ENCODE results near the gene HIRA. TPM values are rescaled to one million over a fixed set of nuclear protein-coding genes. Genes with fewer than 3 reads are reported as not detected.

Gene HIRA
- total RNA-seq, 1 experiment from 2014 or later: 22.1 TPM

GRCh38 chr22:19466848-19467752 is 35.6 kb upstream of the HIRA start:
- Histone ChIP-seq H3K36me3 (peaks cover 77% of the 10 kb centered on the region), H3K9me3 (no peaks in the 10 kb centered on the region), H3K4me3 (no peak overlapping the region), H3K27me3 (no peaks in the 10 kb centered on the region)
- no peak for DNase-seq

DNA sequence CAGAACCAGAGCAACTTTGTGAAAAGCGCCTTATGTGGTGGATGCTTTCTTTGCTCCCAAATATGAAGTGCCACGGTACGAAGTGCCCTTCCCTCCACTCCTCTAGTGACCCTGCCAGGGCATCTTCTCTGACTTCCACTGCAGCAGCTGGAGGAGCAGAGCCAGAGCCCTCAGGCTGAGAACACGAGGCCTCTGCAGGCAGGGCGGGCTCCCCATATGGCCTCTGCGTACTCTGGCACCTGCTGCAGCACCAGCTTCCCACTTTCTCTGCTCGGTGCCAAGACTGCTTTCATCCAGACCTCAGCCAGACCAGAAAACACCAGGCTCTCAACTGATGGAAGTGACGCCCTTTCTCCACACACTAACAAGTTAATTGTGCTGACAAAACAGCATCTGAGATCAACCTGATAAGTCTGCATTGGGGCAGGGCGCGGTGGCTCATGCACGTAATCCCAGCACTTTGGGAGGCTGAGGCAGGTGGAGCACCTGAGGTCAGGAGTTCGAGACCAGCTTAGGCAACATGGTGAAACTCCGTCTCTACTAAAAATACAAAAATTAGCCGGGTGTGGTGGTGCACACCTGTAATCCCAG is 34.7 kb upstream of the HIRA start:
- peaks cover 72% of the 10 kb centered on the region for H3K36me3 ChIP-seq
- no peak overlapping the region for H3K4me3 ChIP-seq
- H3K9me3 ChIP-seq: no peaks in the 10 kb centered on the region
- no peak for DNase-seq
- H3K27me3 ChIP-seq: no peaks in the 10 kb centered on the region

GRCh38 chr22:19464975-19465374 is 33.4 kb upstream of the HIRA start:
- no peak overlapping the region for H3K4me3 ChIP-seq

DNA sequence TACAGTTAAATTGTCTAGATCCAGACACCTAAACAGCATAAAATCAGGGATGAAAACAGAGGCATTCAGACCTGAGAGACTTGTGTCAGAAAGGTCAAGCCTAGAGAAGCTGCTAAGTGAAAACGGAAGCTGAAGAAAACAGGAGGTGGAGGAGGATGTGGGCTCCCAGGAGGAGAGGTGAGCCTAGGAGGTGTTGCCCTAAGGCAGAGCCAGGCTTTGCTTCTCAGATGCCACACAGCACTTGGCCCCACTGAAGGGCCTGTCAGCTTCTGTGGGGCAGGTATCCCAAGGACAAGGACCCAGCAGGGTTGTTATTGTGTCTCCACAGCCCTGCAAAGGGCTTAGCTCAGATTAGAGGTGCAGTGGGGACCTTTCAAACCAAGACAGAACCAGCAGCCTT is 33.0 kb upstream of the HIRA start:
- no peak overlapping the region for H3K4me3 ChIP-seq
- H3K9me3 ChIP-seq: no peaks in the 10 kb centered on the region
- H3K27me3 ChIP-seq: no peaks in the 10 kb centered on the region
- H3K36me3 ChIP-seq: peaks cover 69% of the 10 kb centered on the region
- no peak for DNase-seq

More at GRCh38 chr22:19464975-19465374, 33.4 kb upstream of the HIRA start:
- DNase-seq: no peak
- H3K9me3 ChIP-seq: no peaks in the 10 kb centered on the region
- no peaks in the 10 kb centered on the region for H3K27me3 ChIP-seq
- peaks cover 73% of the 10 kb centered on the region for H3K36me3 ChIP-seq

DNA sequence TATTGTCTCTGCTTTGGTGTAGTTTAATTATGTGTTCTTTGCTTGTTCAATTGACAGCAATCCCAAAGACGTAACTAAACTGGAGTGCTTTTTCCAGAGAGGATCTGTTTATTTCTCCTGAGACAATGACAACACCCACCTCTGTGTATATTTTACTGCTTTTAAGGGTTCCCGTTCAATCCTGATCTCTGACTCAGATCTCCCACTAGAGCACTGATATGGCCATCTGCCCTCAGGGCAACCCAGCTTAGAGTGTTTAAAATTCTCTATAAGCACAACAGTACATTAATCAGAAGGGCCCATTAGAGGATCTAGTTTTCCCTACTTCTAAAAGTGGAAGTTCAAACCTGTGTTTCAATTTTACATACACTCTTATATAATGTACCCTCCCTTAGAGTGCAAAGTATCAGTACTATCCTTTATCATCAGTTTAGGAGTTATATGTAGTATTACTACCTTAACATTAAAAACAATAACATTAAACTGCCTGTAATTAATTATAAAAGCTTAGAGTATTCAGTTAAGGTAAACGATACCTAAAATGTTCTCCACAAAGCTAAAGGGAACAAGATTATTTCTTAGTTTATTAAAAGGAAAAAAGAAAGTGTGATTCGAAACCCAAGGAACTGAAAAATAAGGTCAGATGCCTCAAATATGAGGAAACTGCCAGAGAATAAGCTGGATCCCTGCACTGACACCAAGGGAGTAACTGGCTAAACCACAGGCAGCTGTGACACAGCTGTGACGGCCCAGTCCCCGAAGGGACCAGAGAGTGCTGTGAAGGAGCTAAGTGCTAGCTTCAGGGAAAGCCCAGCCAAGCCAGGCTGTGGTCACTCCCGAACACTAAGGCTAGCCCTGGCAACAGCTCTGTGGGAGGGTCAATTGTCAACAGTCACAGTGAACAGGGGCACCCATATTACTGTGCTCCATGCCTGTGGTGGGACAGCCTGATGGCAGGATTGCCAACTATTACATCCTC is 32.2 kb upstream of the HIRA start:
- H3K36me3 ChIP-seq: peaks cover 67% of the 10 kb centered on the region
- H3K4me3 ChIP-seq: no peak overlapping the region
- no peaks in the 10 kb centered on the region for H3K27me3 ChIP-seq
- no peaks in the 10 kb centered on the region for H3K9me3 ChIP-seq
- no peak for DNase-seq

GRCh38 chr22:19463008-19463407 is 31.5 kb upstream of the HIRA start:
- H3K27me3 ChIP-seq: no peaks in the 10 kb centered on the region
- no peak for DNase-seq
- H3K9me3 ChIP-seq: no peaks in the 10 kb centered on the region
- H3K4me3 ChIP-seq: no peak overlapping the region
- peaks cover 71% of the 10 kb centered on the region for H3K36me3 ChIP-seq

GRCh38 chr22:19461506-19461905 is 30.0 kb upstream of the HIRA start:
- Histone ChIP-seq H3K4me3 (no peak overlapping the region), H3K27me3 (no peaks in the 10 kb centered on the region), H3K36me3 (peaks cover 68% of the 10 kb centered on the region), H3K9me3 (no peaks in the 10 kb centered on the region)
- no peak for DNase-seq

GRCh38 chr22:19460036-19460435 is 28.5 kb upstream of the HIRA start:
- Histone ChIP-seq H3K4me3 (no peak overlapping the region), H3K27me3 (no peaks in the 10 kb centered on the region), H3K9me3 (no peaks in the 10 kb centered on the region), H3K36me3 (peaks cover 68% of the 10 kb centered on the region)
- no peak for DNase-seq

DNA sequence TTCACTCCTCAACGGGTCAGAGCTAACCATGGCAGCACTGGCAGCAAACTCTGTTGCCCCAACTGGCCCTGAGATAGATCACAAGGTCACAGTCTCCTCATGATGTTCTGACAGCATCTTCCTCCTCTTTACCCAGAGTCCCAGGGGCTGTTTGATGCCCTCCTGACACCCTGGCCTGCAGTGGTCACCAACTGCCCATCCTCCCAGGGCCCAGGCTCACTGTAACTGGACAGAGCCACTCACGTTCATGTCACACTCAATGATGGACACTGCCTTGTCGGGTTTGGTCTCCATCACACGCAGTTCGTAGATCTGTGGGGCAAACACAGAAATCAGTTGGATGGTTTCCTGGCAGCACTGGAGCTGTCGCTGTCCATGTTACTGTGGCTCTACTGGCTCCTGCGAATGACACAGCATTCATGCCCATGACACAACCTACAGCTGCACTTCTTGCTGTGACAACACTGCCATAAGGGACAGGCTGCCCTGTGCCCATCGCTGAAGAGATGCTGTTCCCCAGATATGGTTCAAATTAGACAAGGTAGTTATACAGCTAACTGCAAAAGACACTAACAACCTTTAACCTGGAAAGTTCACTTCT is 26.4 kb upstream of the HIRA start:
- Histone ChIP-seq H3K4me3 (no peak overlapping the region), H3K36me3 (peaks cover 68% of the 10 kb centered on the region), H3K9me3 (no peaks in the 10 kb centered on the region), H3K27me3 (no peaks in the 10 kb centered on the region)
- no peak for DNase-seq

- Histone ChIP-seq H3K9me3 (no peaks in the 10 kb centered on the region), H3K36me3 (peaks cover 74% of the 10 kb centered on the region), H3K27me3 (no peaks in the 10 kb centered on the region), H3K4me3 (no peak overlapping the region)
- DNase-seq: no peak
These were observed 25.0 kb upstream of the HIRA start for GRCh38 chr22:19456541-19456940.

DNA sequence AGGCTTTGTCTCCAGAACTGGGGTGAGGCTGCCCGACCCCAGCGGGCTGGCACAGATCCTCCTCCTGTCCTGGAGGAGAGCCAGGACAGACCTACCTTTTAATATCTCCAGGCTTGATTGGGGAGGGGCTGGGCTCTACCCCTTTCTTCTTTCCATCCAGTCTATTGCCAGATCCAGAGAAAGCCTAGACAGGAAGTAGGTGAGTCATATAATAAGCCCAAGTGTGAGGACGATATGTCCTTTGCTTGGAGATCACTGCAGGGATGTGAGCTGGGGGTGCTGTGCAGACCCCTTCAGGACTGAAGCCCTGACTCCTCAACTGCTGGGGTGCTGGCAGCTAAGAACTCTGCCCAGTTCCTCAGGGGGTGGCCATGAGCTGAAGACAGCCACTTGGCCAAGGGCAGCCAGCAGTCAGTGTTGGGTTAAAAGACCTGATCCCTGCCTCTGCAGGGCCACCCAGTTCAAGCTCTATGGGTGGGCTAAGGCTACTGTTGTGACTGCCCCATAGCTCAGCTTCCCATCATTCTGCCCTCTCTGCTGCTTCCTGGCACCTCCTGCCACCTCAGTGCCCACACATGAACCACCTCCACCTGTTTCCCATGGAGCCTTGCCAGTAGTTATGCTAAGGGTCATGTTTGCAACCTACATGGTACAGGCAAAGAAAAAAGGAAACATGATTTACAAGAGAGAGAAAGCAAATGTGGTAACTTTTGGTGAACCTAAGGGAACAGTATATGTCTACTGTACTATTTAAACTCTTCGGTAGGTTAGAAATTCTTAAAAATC is 24.2 kb upstream of the HIRA start:
- Histone ChIP-seq H3K4me3 (no peak overlapping the region), H3K9me3 (no peaks in the 10 kb centered on the region), H3K36me3 (peaks cover 72% of the 10 kb centered on the region), H3K27me3 (no peaks in the 10 kb centered on the region)
- no peak for DNase-seq

DNA sequence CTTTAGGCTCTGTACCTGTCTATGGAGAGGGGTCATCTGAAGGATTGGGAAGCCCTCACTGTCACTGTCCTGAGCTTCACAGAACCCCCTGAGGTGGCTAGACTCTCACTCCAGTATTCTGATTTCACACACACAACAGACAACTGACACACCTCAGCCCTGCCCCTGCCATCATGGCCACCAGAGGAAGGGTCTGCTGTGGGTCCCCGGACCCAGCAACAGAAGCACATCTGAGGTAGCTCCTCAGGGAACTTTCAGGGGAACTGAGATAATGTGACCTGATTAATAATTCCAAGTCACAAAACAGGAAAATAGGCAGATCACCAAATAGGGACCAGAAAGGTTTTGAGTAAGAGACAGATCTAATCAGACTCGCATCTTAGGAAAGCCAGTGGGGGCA is 23.5 kb upstream of the HIRA start:
- no peak overlapping the region for H3K4me3 ChIP-seq
- H3K9me3 ChIP-seq: no peaks in the 10 kb centered on the region
- DNase-seq: no peak
- peaks cover 76% of the 10 kb centered on the region for H3K36me3 ChIP-seq
- H3K27me3 ChIP-seq: no peaks in the 10 kb centered on the region

DNA sequence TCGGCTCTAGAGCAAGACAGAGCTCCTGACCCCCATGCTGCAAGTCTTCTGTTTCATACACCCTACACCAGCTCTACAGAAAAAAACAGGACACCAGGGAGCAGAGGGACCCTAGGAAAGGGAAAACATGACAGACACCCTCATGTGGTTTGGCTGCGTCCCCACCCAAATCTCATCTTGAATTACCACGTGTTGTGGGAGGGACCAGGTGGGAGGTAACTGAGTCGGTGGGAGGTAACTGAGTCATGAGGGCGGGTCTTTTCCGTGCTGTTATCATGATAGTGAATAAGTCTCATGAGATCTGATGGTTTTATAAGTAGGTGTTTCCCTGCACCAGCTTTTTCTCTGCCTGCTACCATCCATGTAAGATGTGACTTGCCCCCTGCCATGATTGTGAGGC is 22.6 kb upstream of the HIRA start:
- DNase-seq: no peak
- Histone ChIP-seq H3K36me3 (peaks cover 77% of the 10 kb centered on the region), H3K27me3 (no peaks in the 10 kb centered on the region), H3K4me3 (no peak overlapping the region), H3K9me3 (no peaks in the 10 kb centered on the region)

DNA sequence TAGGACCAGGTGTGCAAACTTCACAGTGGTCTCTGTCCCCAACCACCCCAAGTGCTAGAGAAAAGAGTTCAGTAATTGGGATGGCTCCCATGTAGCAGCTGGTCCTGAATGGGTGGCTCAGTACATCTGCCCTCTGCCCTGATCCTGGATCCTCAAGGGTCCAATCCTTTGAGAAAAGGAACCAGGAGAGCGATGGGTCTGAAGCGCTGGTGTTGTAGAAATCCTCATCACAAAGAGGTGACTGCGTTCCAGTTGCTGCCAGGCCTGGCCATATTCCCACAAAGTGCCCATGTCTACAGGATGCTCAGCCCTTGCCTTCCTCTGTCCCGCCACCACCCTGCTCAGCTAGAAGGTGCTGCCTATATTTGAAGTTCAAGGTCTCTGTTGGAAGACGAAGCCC is 22.2 kb upstream of the HIRA start:
- H3K36me3 ChIP-seq: peaks cover 74% of the 10 kb centered on the region
- H3K27me3 ChIP-seq: no peaks in the 10 kb centered on the region
- H3K4me3 ChIP-seq: no peak overlapping the region
- DNase-seq: no peak
- H3K9me3 ChIP-seq: no peaks in the 10 kb centered on the region

DNA sequence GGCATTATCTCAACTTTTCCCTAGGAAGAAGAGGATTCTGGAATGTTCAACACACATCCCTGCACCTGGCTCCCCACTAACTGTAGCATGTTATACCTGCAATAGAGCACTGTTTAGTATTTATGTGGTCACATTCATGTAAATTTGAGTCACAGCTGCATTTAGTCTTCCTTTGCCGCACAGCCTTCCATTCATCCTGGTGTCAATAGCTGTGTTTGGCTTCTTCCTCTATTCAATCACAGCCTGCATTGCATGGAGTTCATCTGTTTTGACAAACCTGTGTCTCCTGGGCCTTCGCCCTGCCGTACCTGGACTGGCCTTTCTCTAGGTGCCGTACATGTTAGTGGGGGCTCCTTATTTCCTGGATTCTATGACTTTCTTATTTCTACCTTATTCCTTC is 20.0 kb upstream of the HIRA start:
- peaks cover 58% of the 10 kb centered on the region for H3K36me3 ChIP-seq
- no peaks in the 10 kb centered on the region for H3K9me3 ChIP-seq
- no peak overlapping the region for H3K4me3 ChIP-seq
- no peaks in the 10 kb centered on the region for H3K27me3 ChIP-seq
- DNase-seq: no peak
